SK-N-SH treated with all-trans-retinoic acid at 6 μM for 48 hours (cell line): ENCODE data around the gene MYCBPAP.

Experiments
- ARNTL ChIP-seq: fragments of 450-650 bp; formaldehyde crosslinking; IDR thresholded peaks from 2 replicates; pipeline ENCODE4 v1.5.0; 2020; ENCODE audit warnings: low read depth, mild to moderate bottlenecking, moderate library complexity, borderline replicate concordance
- GLIS3 ChIP-seq: fragments of 250-450 bp; sonication (Bioruptor Pico); IDR thresholded peaks from 2 replicates; pipeline ENCODE4 v1.5.0; 2020; ENCODE audit warnings: mild to moderate bottlenecking, moderate library complexity
- OSR1 ChIP-seq: fragments of 250-450 bp; sonication (Bioruptor Pico); IDR thresholded peaks from 2 replicates; pipeline ENCODE4 v1.8.0; 2022; ENCODE audit warnings: moderate library complexity, mild to moderate bottlenecking, inconsistent platforms
- PATZ1 ChIP-seq: fragments of 250-450 bp; sonication (Bioruptor Pico); IDR thresholded peaks from 2 replicates; pipeline ENCODE4 v1.8.0; 2020; ENCODE audit warnings: mild to moderate bottlenecking, moderate library complexity, borderline replicate concordance
- RARB ChIP-seq: fragments of 250-450 bp; sonication (Bioruptor Pico); IDR thresholded peaks from 2 replicates; pipeline ENCODE4 v1.8.0; 2021; ENCODE audit warnings: mild to moderate bottlenecking, moderate library complexity
- SNAI2 ChIP-seq: fragments of 250-450 bp; sonication (Bioruptor Pico); IDR thresholded peaks from 2 replicates; pipeline ENCODE4 v1.5.0; 2020; ENCODE audit warnings: mild to moderate bottlenecking, moderate library complexity
- TOX ChIP-seq: fragments of 250-450 bp; sonication (Bioruptor Pico); IDR thresholded peaks from 2 replicates; pipeline ENCODE4 v1.8.0; 2021; ENCODE audit warnings: mild to moderate bottlenecking, moderate library complexity, borderline replicate concordance
- TSHZ2 ChIP-seq: fragments of 250-450 bp; sonication (Bioruptor Pico); IDR thresholded peaks from 2 replicates; pipeline ENCODE4 v1.5.0; 2020; ENCODE audit warnings: mild to moderate bottlenecking, moderate library complexity
- ZFP3 ChIP-seq: fragments of 250-450 bp; sonication (Bioruptor Pico); IDR thresholded peaks from 2 replicates; pipeline ENCODE4 v1.5.0; 2020; ENCODE audit warnings: mild to moderate bottlenecking, moderate library complexity
- ZFP30 ChIP-seq: fragments of 450-650 bp; formaldehyde crosslinking; IDR thresholded peaks from 2 replicates; pipeline ENCODE4 v1.5.0; 2022; ENCODE audit warnings: mild to moderate bottlenecking, moderate library complexity
- ZNF565 ChIP-seq: fragments of 450-650 bp; formaldehyde crosslinking; conservative IDR thresholded peaks from 2 replicates; pipeline ENCODE4 v1.5.0; 2020; ENCODE audit warnings: low read depth, mild to moderate bottlenecking, moderate library complexity
- ZNF70 ChIP-seq: fragments of 450-650 bp; formaldehyde crosslinking; IDR thresholded peaks from 2 replicates; pipeline ENCODE4 v1.5.0; 2020; ENCODE audit warnings: mild to moderate bottlenecking, moderate library complexity
- TF ChIP-seq, protein P1 (sequence below): fragments of 250-450 bp; sonication (Bioruptor Pico); IDR thresholded peaks from 2 replicates; pipeline ENCODE4 v1.5.1; 2020; ENCODE audit warnings: low read depth, mild to moderate bottlenecking, moderate library complexity

- no peak for TF ChIP-seq PATZ1 (CRISPR knock-in tag)
- no peak for TF ChIP-seq OSR1 (CRISPR knock-in tag)
- TF ChIP-seq SNAI2 (CRISPR knock-in tag), result no peak
- TF ChIP-seq ZNF70 (CRISPR knock-in tag), result no peak
- TF ChIP-seq ZFP3 (CRISPR knock-in tag), result no peak
- TF ChIP-seq ARNTL (CRISPR knock-in tag), result no peak
- no peak for TF ChIP-seq ZFP30 (CRISPR knock-in tag)
- no peak for TF ChIP-seq GLIS3 (CRISPR knock-in tag)
- no peak for TF ChIP-seq RARB
- no peak for TF ChIP-seq TSHZ2 (CRISPR knock-in tag)
- no peak for TF ChIP-seq TOX (CRISPR knock-in tag)
- TF ChIP-seq, protein P1, sequence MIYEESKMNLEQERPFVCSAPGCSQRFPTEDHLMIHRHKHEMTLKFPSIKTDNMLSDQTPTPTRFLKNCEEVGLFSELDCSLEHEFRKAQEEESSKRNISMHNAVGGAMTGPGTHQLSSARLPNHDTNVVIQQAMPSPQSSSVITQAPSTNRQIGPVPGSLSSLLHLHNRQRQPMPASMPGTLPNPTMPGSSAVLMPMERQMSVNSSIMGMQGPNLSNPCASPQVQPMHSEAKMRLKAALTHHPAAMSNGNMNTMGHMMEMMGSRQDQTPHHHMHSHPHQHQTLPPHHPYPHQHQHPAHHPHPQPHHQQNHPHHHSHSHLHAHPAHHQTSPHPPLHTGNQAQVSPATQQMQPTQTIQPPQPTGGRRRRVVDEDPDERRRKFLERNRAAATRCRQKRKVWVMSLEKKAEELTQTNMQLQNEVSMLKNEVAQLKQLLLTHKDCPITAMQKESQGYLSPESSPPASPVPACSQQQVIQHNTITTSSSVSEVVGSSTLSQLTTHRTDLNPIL, result no peak
- no peak for TF ChIP-seq ZNF565 (CRISPR knock-in tag)
Measured at GRCh38 chr17:50569592-50569991, 61.4 kb downstream of the MYCBPAP start.
